Neural progenitor cell (in vitro differentiated cells): Measurements from ENCODE around the gene MKS1.

Experiments
- CTCF ChIP-seq: fragments of 200-600 bp; sonication (generic); IDR thresholded peaks from 2 replicates; pipeline ENCODE4 v1.5.1; 2017; ENCODE audit warnings: antibody characterized with exemption, mild to moderate bottlenecking
- EZH2 ChIP-seq: fragments of 200-600 bp; sonication (generic); IDR thresholded peaks from 2 replicates; pipeline ENCODE4 v1.6.1; 2017; ENCODE audit warnings: antibody characterized with exemption, mild to moderate bottlenecking, moderate library complexity

DNA sequence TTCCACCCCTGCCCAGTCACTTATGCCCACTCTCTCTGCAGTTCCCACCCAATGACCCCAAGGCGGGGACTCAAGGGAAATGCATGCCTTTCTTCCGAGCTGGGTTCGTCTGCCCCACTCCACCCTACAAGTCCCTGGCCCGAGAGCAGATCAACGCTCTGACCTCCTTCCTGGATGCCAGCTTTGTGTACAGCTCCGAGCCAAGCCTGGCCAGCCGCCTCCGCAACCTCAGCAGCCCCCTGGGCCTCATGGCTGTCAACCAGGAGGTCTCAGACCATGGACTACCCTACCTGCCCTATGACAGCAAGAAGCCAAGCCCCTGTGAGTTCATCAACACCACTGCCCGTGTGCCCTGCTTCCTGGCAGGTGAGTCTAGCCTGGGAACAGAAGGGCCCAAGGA is 33.1 kb upstream of the MKS1 start:
- no peak for TF ChIP-seq CTCF
- no peak for TF ChIP-seq EZH2
